HG03460 (cell line): ENCODE results near the gene CEMIP.
"Not testable (repeated sequence)": the region's sequence is repeated elsewhere in the genome, so short reads cannot be mapped to it uniquely, and the experiment has no call there.

Experiments
- ATAC-seq: cut with Tn5 transposase; IDR thresholded peaks from one replicate; pipeline ENCODE4 v1.9.1; 2021; ENCODE audit not compliant: unreplicated experiment

Gene CEMIP

DNA sequence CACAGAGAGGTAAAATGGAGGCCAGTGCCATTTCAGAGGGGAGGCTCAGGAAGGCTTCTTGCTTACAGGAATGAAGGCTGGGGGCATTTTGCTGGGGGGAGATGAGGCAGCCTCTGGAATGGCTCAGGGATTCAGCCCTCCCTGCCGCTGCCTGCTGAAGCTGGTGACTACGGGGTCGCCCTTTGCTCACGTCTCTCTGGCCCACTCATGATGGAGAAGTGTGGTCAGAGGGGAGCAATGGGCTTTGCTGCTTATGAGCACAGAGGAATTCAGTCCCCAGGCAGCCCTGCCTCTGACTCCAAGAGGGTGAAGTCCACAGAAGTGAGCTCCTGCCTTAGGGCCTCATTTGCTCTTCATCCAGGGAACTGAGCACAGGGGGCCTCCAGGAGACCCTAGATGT is 170.6 kb downstream of the CEMIP start:
- no peak for ATAC-seq

DNA sequence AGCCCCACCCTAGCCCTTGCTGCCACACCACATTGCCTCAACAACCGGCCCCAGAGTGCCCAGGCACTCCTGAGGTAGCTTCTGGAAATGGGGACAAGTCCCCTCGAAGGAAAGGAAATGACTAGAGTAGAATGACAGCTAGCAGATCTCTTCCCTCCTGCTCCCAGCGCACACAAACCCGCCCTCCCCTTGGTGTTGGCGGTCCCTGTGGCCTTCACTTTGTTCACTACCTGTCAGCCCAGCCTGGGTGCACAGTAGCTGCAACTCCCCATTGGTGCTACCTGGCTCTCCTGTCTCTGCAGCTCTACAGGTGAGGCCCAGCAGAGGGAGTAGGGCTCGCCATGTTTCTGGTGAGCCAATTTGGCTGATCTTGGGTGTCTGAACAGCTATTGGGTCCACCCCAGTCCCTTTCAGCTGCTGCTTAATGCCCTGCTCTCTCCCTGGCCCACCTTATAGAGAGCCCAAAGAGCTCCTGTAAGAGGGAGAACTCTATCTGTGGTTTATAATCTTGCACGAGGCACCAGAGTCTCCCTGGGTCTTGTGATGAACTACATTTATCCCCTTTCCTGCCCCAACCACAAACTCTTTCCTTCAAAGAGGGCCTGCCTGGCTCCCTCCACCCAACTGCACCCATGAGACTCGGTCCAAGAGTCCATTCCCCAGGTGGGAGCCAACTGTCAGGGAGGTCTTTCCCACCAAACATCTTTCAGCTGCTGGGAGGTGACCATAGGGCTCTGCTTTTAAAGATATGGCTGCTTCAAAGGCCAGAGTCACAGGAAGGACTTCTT is 171.3 kb downstream of the CEMIP start:
- no peak for ATAC-seq

DNA sequence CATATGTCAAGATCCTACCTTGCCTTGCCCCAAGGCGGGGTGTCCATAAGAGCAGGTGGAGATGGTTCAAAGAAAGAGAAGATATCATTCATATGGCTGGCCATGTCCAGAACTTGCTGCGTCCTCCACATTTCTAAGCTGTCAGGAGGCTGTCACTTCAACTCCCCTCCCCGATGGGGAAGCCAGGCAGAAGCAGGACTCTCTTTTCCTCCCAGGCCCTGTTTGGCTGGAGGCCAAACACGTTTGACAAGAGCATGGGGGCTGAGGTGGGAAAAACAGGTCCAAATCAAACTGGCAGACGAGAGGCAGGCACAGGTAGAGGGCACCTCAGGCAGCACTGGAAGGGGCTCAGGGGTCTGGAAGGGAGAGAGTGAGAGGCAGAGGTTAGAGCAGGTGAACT is 172.8 kb downstream of the CEMIP start:
- no peak for ATAC-seq

DNA sequence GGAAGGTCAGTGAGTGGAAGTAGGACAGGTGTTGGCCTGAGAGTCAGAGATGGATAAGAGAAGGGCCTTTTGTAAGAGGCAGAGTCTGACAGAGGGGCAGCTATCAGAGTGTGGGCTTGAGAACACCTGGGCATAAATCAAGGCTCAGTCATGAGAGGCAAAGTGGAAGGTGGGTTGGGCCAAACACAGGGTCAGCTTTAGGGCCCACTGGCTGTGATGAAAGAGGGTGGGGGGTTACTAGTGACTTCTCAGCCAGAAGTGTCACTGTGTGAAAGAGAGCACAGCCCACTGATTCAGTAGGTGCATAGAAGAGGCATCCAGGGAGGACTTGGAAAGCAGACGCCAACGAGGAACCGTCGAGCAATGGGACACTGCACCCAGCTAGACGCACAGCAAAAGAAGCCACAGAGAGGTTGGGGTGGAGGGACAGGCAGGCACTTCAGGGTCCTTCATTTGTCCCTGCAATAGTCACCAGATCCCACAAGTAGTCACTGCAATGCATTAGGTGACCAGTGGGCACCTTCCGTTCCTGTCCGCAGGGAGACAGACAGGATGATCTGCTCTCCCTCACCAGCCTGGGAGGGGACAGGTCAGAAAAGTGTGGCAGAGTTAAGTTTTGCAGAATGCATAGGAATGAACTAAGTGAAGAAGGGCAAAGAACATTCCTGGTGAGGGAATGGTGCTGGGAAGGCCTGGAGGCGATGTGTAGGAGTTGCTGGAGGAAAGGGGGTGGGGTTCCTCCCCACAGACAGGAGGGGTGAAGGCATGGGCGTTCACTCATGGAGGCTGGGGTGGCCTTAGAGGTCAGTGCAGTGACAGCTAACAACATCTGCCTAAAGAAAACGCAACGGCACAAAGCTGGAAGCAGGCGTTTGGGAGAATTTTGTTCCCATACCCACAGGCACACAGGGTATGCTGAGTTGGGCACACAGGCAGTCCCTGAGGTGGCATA is 174.1 kb downstream of the CEMIP start:
- no peak for ATAC-seq

DNA sequence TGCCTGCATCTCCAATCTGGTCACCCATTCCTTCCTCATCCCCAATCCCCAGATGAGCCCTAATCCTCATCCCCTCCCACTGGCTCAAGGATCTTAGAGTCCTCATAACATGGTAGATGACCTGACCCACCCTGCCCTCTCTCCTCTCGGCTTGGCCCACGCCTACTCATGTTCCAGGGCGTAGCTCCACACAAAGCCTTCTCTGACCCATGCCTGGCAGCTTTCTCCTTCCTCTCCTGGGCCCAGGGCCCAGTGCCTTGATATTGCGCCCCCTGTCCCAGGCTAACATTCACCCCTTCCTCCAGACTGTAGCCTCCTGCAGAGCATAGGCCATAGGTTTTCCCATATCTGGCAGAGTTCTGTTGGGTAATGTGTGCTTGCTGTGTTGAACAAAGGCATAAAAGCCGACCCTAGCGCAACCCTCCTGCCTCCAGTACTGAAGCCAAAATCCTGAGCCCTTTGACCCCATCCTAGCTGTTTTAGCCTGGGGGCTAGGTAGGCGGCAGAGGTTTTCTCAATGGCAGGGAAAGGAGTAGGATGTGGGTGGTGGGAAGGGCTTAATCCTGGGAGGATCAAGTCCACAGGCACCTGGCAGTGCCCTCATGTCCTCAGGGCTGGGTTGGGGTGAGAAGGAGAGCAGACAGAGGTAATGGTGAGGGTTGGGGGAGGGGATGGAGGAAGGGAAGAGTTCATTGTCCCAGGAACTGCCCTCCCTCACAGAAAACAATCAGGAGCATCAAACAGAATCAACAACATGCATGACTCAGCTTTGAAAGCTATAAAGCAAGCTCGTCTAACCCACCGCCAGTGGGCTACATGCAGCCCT is 175.0 kb downstream of the CEMIP start:
- no peak for ATAC-seq

DNA sequence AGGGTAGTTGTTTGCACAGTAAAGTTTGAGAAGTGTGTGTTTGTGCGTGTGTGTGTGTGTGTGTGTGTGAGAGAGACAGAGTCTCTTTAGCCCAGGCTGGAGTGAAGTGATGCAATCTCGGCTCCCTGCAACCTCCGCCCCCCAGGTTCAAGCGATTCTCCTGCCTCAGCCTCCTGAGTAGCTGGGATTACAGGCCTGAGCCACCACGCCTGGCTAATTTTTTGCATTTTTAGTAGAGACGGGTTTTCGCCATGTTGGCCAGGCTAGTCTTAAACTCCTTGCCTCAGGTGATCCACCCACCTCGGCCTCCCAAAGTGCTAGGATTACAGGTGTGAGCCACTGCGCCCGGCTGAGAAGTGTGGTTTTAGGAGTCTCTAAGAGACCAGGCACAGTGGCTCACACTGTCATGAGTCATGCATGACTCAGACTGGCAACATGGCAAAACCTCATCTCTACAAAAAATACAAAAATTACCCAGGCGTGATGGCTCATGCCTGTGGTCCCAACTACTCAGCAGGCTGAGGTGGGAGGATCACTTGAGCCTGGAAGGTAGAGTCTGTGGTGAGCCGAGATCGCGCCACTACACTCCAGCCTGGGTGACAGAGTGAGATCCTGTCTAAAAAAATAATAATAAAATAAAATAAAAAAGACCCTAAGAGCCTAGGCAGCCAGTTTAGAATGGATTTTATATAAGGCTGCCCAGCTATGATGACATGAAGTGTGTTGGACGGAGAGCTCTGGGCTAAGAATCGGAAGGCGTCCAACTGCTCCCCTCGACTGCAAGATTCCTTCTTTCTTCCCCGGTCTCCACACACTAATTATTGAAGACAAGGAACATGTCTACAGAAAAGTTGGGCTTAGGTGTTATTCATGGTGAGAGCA is 176.6 kb downstream of the CEMIP start:
- not testable (repeated sequence) for ATAC-seq

DNA sequence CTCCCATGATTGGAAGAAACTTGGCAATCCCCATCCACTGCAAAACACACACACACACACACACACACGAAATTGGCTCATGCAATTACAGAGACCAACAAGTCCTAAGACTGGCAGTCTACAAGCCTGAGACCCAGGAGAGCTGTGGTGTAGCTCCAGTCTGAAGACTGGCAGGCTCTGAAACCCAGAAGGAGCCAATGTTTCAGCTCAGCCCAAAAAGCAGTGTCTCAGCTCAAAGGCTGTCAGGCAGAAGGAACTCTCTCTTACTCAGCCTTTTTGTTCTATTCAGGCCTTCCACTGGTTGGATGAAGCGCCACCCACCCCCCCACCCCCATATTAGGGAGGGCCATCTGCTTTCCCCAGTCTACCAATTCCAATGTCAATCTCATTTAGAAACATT is 178.4 kb downstream of the CEMIP start:
- ATAC-seq, result no peak

DNA sequence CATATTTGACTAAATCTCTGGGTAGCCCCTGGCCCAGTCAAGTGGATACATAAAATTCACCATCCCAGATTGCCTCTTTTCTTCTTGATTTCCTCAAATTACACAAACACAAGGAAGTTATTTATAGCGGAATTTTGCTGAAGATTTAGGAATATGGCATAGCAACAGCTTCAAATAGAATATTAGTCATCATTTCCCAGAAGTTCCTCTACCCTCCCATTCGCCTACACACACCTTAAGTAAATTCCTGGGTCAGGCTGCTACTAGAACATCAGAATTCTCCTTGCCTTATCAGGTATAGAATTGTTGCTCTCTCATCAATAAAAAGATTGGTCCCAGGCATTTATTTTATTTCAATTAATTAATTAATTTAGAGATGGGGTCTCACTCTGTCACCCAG is 178.8 kb downstream of the CEMIP start:
- ATAC-seq, result no peak

DNA sequence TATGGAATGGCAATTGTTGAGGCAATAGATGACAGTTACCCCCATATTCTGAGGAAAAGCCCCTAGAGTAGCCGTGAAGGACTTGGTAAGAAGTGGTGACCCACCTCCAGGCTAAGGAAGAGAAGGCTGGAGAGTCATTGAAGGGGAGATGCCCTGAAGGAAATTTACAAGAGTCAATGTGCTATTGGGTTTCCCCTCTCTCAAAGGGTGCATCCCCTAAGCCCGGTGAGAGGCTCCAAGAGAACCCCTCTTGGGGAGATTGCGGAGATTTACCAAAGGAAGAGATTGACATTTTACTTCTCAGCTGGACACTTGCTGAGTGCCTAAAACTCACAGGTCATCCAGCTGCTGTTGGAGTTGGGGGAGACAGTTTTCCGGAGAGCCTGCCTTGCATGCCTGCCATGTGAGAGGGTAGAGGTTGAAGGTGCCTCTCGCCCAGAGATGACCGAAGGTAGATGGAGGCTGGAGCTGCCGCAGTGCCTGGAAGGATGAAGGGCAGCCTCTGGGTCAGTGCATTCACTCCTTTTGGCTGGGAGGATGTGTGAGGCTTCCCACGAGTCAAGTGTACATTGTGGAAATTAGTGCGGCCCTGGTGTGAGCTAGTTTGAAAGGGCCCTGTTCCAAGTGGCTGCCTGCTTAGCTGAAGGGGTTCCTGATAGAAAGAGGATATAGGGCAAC is 179.8 kb downstream of the CEMIP start:
- ATAC-seq, result no peak

DNA sequence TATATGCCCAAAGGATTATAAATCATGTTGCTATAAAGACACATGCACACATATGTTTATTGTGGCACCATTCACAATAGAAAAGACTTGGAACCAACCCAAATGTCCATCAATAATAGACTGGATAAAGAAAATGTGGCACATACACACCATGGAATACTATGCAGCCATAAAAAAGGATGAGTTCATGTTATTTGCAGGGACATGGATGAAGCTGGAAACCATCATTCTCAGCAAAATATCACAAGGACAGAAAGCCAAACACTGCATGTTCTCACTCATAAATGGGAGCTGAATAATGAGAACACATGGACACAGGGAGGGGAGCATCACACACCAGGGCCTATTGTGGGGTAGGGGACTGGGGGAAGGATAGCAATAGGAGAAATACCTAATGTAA is 186.3 kb downstream of the CEMIP start:
- not testable (repeated sequence) for ATAC-seq

DNA sequence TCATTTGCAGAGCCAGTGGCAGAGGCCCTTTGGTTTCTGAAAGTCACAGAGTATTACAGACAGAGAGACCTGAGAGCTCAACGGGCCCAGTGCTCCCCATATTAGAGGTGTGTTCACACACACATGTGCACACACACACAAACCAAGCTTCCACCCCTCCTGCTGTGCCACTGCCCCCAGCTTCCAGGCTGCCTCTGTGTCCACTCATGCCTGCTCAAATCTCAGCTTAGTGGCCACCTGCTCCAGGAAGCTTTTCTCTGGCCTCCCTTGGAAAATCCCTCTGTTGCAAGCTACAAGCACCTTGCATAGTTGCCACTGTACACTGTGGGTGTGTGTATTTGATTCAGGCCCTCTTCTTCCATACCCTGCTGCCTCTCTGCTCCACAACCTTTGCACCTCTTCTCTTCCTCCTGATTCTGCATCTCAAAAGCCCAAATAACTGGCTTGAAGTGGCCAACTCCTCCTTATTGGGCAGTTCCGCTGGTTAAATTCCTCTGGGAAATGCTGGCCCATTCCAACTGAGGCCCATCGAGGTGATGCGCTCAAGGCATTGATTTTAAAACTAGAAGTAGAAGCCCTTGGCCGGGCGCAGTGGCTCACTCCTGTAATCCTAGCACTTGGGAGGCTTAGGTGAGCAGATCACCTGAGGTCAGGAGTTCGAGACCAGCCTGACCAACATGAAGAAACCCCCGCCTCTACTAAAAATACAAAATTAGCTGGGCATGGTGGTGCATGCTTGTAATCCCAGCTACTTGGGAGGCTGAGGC is 187.4 kb downstream of the CEMIP start:
- no peak for ATAC-seq

DNA sequence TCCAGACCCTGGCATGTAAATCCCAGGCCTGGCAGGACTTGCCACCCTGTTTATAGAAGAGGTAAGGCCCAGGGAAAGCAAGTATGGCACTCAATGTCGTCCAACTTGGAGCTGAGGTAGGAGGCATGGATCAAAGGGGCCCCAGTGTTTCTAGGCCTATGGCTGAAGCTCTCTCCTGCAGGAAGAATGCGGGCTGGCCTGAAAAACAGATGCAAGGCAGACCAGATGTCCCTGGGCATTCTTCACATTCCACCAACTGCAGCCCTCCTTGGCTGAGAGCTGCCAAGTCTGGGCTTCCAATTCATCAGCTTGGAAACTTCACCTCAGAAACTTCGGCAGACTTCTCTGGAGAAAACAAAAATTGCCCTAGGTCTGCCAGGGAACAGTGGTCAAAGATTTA is 188.3 kb downstream of the CEMIP start:
- ATAC-seq, result no peak

DNA sequence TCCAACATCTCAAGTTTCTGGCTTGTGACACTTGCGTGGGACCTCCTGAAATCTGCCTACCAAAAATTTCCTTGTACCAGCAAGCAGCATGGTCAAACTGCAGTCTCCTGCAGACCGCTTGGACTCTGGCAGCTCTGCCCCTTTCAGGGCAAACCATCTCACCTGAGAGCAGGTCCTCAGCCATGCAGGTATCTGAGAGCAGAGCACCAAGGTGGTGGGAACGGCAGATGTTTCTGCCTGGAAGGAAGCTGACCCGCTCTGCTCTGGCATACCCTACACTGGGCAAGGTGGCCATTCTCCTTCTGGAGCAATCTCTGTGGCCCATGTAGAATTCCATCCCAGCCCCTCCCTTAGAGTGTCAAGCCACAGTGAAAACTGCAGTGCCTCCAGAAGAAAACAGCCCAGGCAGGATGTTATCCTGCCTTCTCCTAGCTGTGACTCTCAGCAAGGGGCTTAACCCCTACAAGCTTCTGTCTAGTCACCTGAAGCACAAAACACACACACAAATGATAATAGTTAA is 188.9 kb downstream of the CEMIP start:
- no peak for ATAC-seq

DNA sequence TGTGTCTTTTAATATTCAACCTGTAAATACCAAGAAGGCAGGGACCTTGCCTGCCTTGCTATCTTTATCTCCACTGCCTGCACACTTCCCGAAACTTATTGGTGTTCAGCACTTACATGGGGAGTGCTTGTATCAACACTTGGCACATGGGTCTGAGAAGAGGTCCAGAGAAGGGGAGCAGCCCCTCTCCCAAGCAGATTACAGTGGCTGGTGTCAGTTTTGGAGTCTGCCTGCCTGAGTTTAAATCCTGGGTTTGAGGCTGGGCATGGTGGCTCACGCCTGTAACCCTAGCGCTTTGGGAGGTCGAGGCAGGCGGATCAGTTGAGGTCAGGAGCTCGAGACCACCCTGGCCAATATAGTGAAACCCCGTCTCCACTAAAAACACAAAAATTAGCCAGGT is 190.1 kb downstream of the CEMIP start:
- ATAC-seq, result no peak

DNA sequence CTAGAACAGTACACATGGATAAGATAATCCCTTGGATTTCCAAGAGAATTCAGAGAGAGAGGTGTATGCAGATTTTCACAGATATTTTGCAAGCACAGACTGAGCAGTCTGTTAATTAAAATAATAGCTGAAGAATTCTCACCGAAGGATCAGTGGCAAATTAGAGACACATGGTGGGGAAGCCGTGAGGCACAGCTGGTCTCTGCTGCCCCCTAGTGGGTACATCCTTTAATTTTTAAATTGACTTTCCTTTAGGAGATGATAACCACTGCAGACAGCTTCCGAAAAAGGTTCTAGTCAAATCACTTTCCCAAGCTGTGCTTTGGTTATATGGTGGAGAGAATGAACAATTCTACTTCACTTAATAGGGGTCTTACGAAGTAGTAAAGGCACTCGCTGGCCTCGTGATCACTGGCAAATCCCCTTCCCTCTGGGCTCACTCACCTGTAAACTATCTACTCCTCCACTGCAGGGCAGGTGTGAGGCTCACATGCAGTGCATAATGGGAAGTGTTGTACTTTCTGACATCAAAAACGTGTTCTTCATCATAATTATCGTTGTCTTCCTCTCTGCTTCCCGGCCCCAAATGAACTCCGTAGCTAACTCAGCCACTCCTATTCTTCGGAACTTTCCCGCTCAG is 191.0 kb downstream of the CEMIP start:
- no peak for ATAC-seq

DNA sequence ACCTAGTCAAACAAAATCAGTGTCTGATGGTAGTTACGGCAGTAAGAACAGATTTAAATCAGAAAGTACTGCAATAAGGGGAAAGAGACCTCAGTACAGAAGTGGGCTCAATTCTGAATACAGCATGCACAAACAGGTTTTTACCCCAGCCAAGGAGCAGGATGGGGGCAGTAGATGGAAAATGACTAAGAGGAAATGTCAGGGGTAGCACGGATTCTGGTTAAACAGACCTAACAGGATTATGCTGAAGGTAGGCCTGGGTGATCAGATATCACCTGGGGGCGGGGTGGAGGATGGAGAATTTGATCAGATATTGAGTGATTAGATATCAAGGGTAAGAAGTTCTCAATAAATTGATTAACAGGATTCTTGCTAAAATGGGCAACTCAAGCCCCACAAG is 191.5 kb downstream of the CEMIP start:
- ATAC-seq, result no peak

DNA sequence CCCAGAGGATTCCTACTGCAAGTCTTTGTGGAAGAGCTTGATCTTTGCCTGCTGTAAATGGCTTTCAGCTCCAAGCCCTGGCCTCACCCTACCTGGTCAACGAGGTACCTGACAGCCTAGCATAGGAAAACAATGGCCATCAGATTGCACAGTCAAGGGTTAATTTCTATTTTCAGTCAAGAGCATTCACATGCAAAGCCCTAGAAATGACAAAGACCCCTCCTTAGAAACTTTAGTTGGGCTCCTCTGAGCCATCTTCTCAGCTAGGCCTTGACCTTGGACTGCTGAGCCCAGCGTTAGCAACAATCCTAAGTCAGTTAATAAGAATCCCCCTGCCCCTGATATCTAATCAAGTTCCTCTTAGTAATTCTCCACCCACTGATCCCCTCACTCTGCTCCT is 192.0 kb downstream of the CEMIP start:
- no peak for ATAC-seq

DNA sequence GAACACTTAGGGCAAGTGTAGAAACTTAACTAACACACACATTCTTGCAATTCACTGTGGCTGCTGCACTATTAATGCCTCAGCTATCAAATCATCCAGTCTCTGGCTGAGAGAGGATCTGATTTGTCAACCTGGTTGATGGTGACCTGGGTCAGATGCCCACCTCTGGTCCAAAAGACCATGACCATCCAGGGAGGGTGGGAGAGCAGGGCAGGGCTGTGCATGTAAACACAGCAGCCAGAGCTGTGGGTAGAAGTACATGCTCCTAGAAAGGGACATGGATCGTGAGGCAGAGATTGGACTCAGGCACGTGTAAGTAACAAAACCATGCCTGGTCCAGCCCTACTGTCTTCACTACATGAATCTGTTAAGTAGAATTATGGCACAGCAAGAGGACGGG is 193.1 kb downstream of the CEMIP start:
- no peak for ATAC-seq
